RWPE1 (cell line): ENCODE data around the gene LTC4S.
A peak's percentile ranks its signal among the peaks of the same experiment; 100 is the strongest.

Experiments used
- CTCF ChIA-PET: fragments of 350-600 bp; sonication (Branson Sonifier 250); formaldehyde crosslinking; extraction: SDS; loops from one replicate; lab custom pipeline; 2021; lab: Yijun Ruan, JAX
- POLR2A ChIA-PET: fragments of 400-600 bp; formaldehyde crosslinking; extraction: SDS; loops from one replicate; lab custom pipeline; 2020; ENCODE audit warnings: antibody characterized with exemption; ENCODE audit not compliant: low non-redundant PET; lab: Yijun Ruan, JAX
- DNase-seq: peaks from one replicate; pipeline ENCODE4 v3.0.0; 2012; ENCODE audit warnings: low spot score
- H3K27ac ChIP-seq: fragments of 450-650 bp; 2 replicates; pipeline ENCODE4 v1.5.1; 2017
- CTCF ChIP-seq: fragments of 450-650 bp; conservative IDR thresholded peaks from 2 replicates; pipeline ENCODE4 v1.5.1; 2017; ENCODE audit warnings: low read depth, mild to moderate bottlenecking

LTC4S gene

GRCh38 chr5:179755022-179755421, 38.8 kb upstream of the LTC4S start:
- POLR2A ChIA-PET = interaction anchor here (0.6 to 1.0 kb wide), 2 partner anchors 15 to 36 kb away, joined by 3 read pairs; no protein-coding TSS in a partner anchor
- DNase-seq = no peak
- CTCF ChIA-PET = interaction anchor here (1.5 kb wide), 1 partner anchor 8 kb away, joined by 10 read pairs; no protein-coding TSS in a partner anchor
- no peak for TF ChIP-seq CTCF
- no peak overlapping the region for H3K27ac ChIP-seq

GRCh38 chr5:179758955-179759354, 34.8 kb upstream of the LTC4S start:
- H3K27ac ChIP-seq = no peak overlapping the region
- ChIA-PET CTCF (no interaction called here), POLR2A (no interaction called here)
- TF ChIP-seq CTCF = no peak
- no peak for DNase-seq

GRCh38 chr5:179759581-179760551, 33.9 kb upstream of the LTC4S start:
- H3K27ac ChIP-seq = peak overlapping the region; percentile 89; the same call in 1 of the 2 replicates
- CTCF ChIA-PET = no interaction called here
- DNase-seq = no peak
- POLR2A ChIA-PET = no interaction called here
- no peak for TF ChIP-seq CTCF

GRCh38 chr5:179762079-179762780, 31.6 kb upstream of the LTC4S start:
- H3K27ac ChIP-seq = peak overlapping the region; percentile 89
- CTCF ChIA-PET = interaction anchor here (0.5 to 2.8 kb wide), 16 partner anchors 10 to 767 kb away, joined by 3 to 39 read pairs (median 4); partner anchors contain the start of gene LTC4S
- no peak for DNase-seq
- TF ChIP-seq CTCF = no peak
- POLR2A ChIA-PET = interaction anchor here (1.1 kb wide), 1 partner anchor 31 kb away, joined by 3 read pairs; the partner anchor contains the start of gene LTC4S

- no peak for TF ChIP-seq CTCF
- POLR2A ChIA-PET = interaction anchor here (0.7 to 1.1 kb wide), 2 partner anchors 31 to 38 kb away, joined by 3 read pairs; partner anchors contain the start of gene LTC4S
- peak overlapping the region; percentile 89 for H3K27ac ChIP-seq
- CTCF ChIA-PET = interaction anchor here (0.5 to 2.8 kb wide), 23 partner anchors 9 to 928 kb away, joined by 3 to 39 read pairs (median 4); partner anchors contain the start of gene LTC4S
- peak; percentile 56 for DNase-seq
These were observed 31.0 kb upstream of the LTC4S start for GRCh38 chr5:179762781-179763176.
